ENCODE data around the gene SMARCAD1.
"Not testable (repeated sequence)": the region's sequence is repeated elsewhere in the genome, so short reads cannot be mapped to it uniquely, and the experiment has no call there.

Gene SMARCAD1

GRCh38 chr4:94302191-94302590 lies 94.5 kb downstream of the SMARCAD1 start:
- DNase-seq: no peak

GRCh38 chr4:94304365-94304971 lies 96.8 kb downstream of the SMARCAD1 start:
- no peak for DNase-seq

- DNase-seq: no peak
These were observed 98.0 kb downstream of the SMARCAD1 start for GRCh38 chr4:94305466-94306225.

GRCh38 chr4:94306713-94307112 lies 99.0 kb downstream of the SMARCAD1 start:
- no peak for DNase-seq

- DNase-seq: no peak
These were observed 99.7 kb downstream of the SMARCAD1 start for GRCh38 chr4:94307231-94307871.

GRCh38 chr4:94319927-94320326 lies 112.3 kb downstream of the SMARCAD1 start:
- not testable (repeated sequence) for DNase-seq

GRCh38 chr4:94325835-94326234 lies 118.2 kb downstream of the SMARCAD1 start:
- no peak for DNase-seq

- DNase-seq: no peak
These were observed 122.3 kb downstream of the SMARCAD1 start for GRCh38 chr4:94329933-94330332.

- no peak for DNase-seq
These were observed 125.4 kb downstream of the SMARCAD1 start for GRCh38 chr4:94332983-94333590.

- DNase-seq: no peak
These were observed 126.2 kb downstream of the SMARCAD1 start for GRCh38 chr4:94333866-94334265.

GRCh38 chr4:94334476-94334875 lies 126.8 kb downstream of the SMARCAD1 start:
- no peak for DNase-seq

GRCh38 chr4:94334962-94335361 lies 127.3 kb downstream of the SMARCAD1 start:
- DNase-seq: no peak

GRCh38 chr4:94336303-94336702 lies 128.6 kb downstream of the SMARCAD1 start:
- DNase-seq: no peak

GRCh38 chr4:94336791-94337190 lies 129.1 kb downstream of the SMARCAD1 start:
- not testable (repeated sequence) for DNase-seq

GRCh38 chr4:94338681-94339351 lies 131.2 kb downstream of the SMARCAD1 start:
- DNase-seq: no peak

- DNase-seq: no peak
These were observed 132.1 kb downstream of the SMARCAD1 start for GRCh38 chr4:94339779-94340178.

All from CD4-positive, alpha-beta T cell treated with Interleukin-15 for 1 hour (primary cell).